ENCODE results near the gene CDH13.

- TF ChIP-seq CTCF (tag by site-specific recombination; IDR thresholded peaks at IDR 0.05) (no peak), ZNF48 (tag by site-specific recombination; IDR thresholded peaks at IDR 0.05) (no peak), BCL11A (tag by site-specific recombination; IDR thresholded peaks at IDR 0.05; ENCODE audit: low read depth) (no peak), ZSCAN18 (tag by site-specific recombination; IDR thresholded peaks at IDR 0.05) (no peak), ZNF391 (tag by site-specific recombination; IDR thresholded peaks at IDR 0.05; ENCODE audit: borderline replicate concordance, low read depth) (no peak), ZNF274 (IDR thresholded peaks at IDR 0.05; ENCODE audit: low read length) (no peak), ZNF274 (tag by site-specific recombination; IDR thresholded peaks at IDR 0.05; ENCODE audit: borderline replicate concordance) (no peak), ZNF112 (tag by site-specific recombination; IDR thresholded peaks at IDR 0.05) (no peak), ZNF169 (tag by site-specific recombination; IDR thresholded peaks at IDR 0.05) (no peak)
These were observed 709.8 kb downstream of the CDH13 start for GRCh38 chr16:83336603-83337002.

Data from HEK293 (cell line).